Kidney (tissue), 14 donors: ENCODE results near the gene CTXND1. TPM values are rescaled to one million over a fixed set of nuclear protein-coding genes. Genes with fewer than 3 reads are reported as not detected.
A peak's percentile ranks its signal among the peaks of the same experiment; 100 is the strongest.

ENCODE experiments used
- DNase-seq, 5 donors: peaks; one replicate each; pipeline ENCODE4 v3.0.0-alpha.2; 2013 to 2020
- FAIRE-seq: peaks from 2 replicates; lab custom pipeline; 2012; peaks lifted over from hg19 to GRCh38; lab: Jason Lieb, UNC
- H3K27ac ChIP-seq, 2 donors: one replicate each; pipeline ENCODE4 v1.7.0; 2013; ENCODE audit warnings: low read depth in 2 of 2, low read length in 2 of 2, inconsistent platforms in 1 of 2
- H3K27me3 ChIP-seq: one replicate; pipeline ENCODE4 v1.7.1; 2013; ENCODE audit warnings: low read length, inconsistent platforms; ENCODE audit not compliant: control insufficient read depth, insufficient read depth
- H3K36me3 ChIP-seq, 3 donors: one replicate each; pipeline versions ENCODE4 v1.7.0 to v1.7.1; 2013; ENCODE audit warnings: low read length in 3 of 3, control low read depth in 1 of 3, inconsistent platforms in 1 of 3; ENCODE audit not compliant: insufficient read depth in 3 of 3, control insufficient read depth in 2 of 3
- H3K4me1 ChIP-seq, 3 donors: one replicate each; pipeline versions ENCODE4 v1.7.0 to v1.7.1; 2013; ENCODE audit warnings: low read length in 3 of 3, inconsistent platforms in 1 of 3, low read depth in 1 of 3; ENCODE audit not compliant: control insufficient read depth in 2 of 3, insufficient read depth in 2 of 3
- H3K4me3 ChIP-seq, 3 donors: one replicate each; pipeline versions ENCODE4 v1.7.0 to v1.8.1; 2013; ENCODE audit warnings: low read length in 3 of 3, control low read depth in 1 of 3, inconsistent platforms in 1 of 3
- H3K9ac ChIP-seq, 3 donors: one replicate each; pipeline versions ENCODE4 v1.7.0 to v1.7.1; 2013; ENCODE audit warnings: low read length in 3 of 3, control low read depth in 1 of 3, inconsistent platforms in 1 of 3
- H3K9me3 ChIP-seq, 3 donors: one replicate each; pipeline versions ENCODE4 v1.7.0 to v1.7.1; 2013; ENCODE audit warnings: low read length in 3 of 3, control low read depth in 1 of 3, inconsistent platforms in 1 of 3; ENCODE audit not compliant: control insufficient read depth in 2 of 3, insufficient read depth in 1 of 3
- CTCF ChIP-seq: IDR thresholded peaks from 3 replicates; pipeline ENCODE4 v1.5.1; 2012; ENCODE audit warnings: mild to moderate bottlenecking, moderate library complexity, borderline replicate concordance; ENCODE audit not compliant: insufficient read depth; ENCODE audit errors: extremely low read depth
- intact Hi-C: fragments of 100-400 bp; cut with DNase I; formaldehyde crosslinking; loops from one replicate; pipeline ENCODE4 v1.11.1; 2022
- polyA plus RNA-seq: library from polyadenylated mRNA; stranded (reverse); fragments of 350-450 nt; fragmentation: Illumina TruSeq; extraction: RNeasy Lipid Tissue Mini Kit (QIAGEN cat#74804); gene quantifications from one replicate; pipeline ENCODE4 v1.2.3, GENCODE V29; 2014; ENCODE audit warnings: low read depth, low replicate concordance; ENCODE audit not compliant: insufficient read depth
- total RNA-seq: library from RNA; stranded (reverse); fragmentation: NEBNext Ultra II Directional; extraction: Animal tissue kit (Norgen Biotek cat#: 25700); gene quantifications from one replicate; pipeline ENCODE4 v1.2.1, GENCODE V29; 2021
- donor health status: control.
- donor health status: control.
- donor health status: control.
- donor health status: control.
- donor health status: control.
- donor health status: DM: yes; HTN: yes; CAD: no.
- donor health status: Normal renal cell carcinoma (clear cell type).

The CTXND1 gene
- total and polyA plus RNA-seq, 2 donors from 2014 or later = 2.2 to 2.8 TPM

GRCh38 chr15:80207887-80208286 is 44.1 kb downstream of the CTXND1 start:
- peaks cover 0 to 22% (median 10%) of the 10 kb centered on the region in 3 donors for H3K4me1 ChIP-seq
- FAIRE-seq = peak; percentile 25
- H3K27me3 ChIP-seq = no peaks in the 10 kb centered on the region
- H3K9me3 ChIP-seq = no peaks in the 10 kb centered on the region
- H3K36me3 ChIP-seq = no peaks in the 10 kb centered on the region
- no peak for TF ChIP-seq CTCF
- intact Hi-C loops = no loop called here
- no peak overlapping the region for H3K4me3 ChIP-seq
- H3K9ac ChIP-seq = no peak overlapping the region
- peak in 2 of 5 donors; percentile 16 to 32 for DNase-seq
- H3K27ac ChIP-seq = peak overlapping the region in 1 of 2 donors; percentile 3

- intact Hi-C loops = no loop called here
- peaks cover 0 to 8% (median 7%) of the 10 kb centered on the region in 3 donors for H3K4me1 ChIP-seq
- no peak overlapping the region for H3K9ac ChIP-seq
- DNase-seq (peak in 1 of 5 donors; percentile 19), FAIRE-seq (no peak)
- H3K9me3 ChIP-seq = no peaks in the 10 kb centered on the region
- no peak overlapping the region for H3K4me3 ChIP-seq
- no peaks in the 10 kb centered on the region for H3K36me3 ChIP-seq
- H3K27ac ChIP-seq = no peak overlapping the region
- no peaks in the 10 kb centered on the region for H3K27me3 ChIP-seq
- no peak for TF ChIP-seq CTCF
These were observed 47.8 kb downstream of the CTXND1 start for GRCh38 chr15:80204231-80204630.

- DNase-seq = peak in 2 of 5 donors; percentile 19 to 35
- Histone ChIP-seq H3K4me3 (no peak overlapping the region), H3K36me3 (no peaks in the 10 kb centered on the region), H3K4me1 (no peaks in the 10 kb centered on the region), H3K9ac (no peak overlapping the region), H3K9me3 (no peaks in the 10 kb centered on the region), H3K27me3 (no peaks in the 10 kb centered on the region), H3K27ac (no peak overlapping the region)
- FAIRE-seq = no peak
- intact Hi-C loops = no loop called here
- no peak for TF ChIP-seq CTCF
These were observed 48.6 kb downstream of the CTXND1 start for GRCh38 chr15:80203361-80203885.
